ENCODE measurements around the gene NAALADL2. TPM values are rescaled to one million over a fixed set of nuclear protein-coding genes. Genes with fewer than 3 reads are reported as not detected.

The NAALADL2 gene
- polyA plus RNA-seq, 3 donors from 2014 or later = 0.10 TPM; not detected in 2

- Mint-ChIP-seq H3K4me1 (no peaks in the 10 kb centered on the region), H3K9me3 (peaks cover 3 to 34% (median 13%) of the 10 kb centered on the region in 6 donors), H3K27me3 (ENCODE audit: low read depth in 3 of 3) (no peaks in the 10 kb centered on the region), H3K36me3 (no peaks in the 10 kb centered on the region), H3K4me3 (no peak overlapping the region), H3K27ac (no peak overlapping the region)
- no peak for DNase-seq
Measured at GRCh38 chr3:175692256-175692655, 833.1 kb downstream of the NAALADL2 start.

GRCh38 chr3:175695251-175695650, 836.1 kb downstream of the NAALADL2 start:
- H3K27me3 Mint-ChIP-seq (ENCODE audit: low read depth in 3 of 3) = no peaks in the 10 kb centered on the region
- no peak overlapping the region for H3K4me3 Mint-ChIP-seq
- no peaks in the 10 kb centered on the region for H3K36me3 Mint-ChIP-seq
- peaks cover 0 to 20% (median 9%) of the 10 kb centered on the region in 6 donors for H3K9me3 Mint-ChIP-seq
- DNase-seq = no peak
- H3K27ac Mint-ChIP-seq = no peak overlapping the region
- H3K4me1 Mint-ChIP-seq = no peaks in the 10 kb centered on the region

GRCh38 chr3:175702956-175703355, 843.8 kb downstream of the NAALADL2 start:
- no peaks in the 10 kb centered on the region for H3K4me1 Mint-ChIP-seq
- H3K27me3 Mint-ChIP-seq (ENCODE audit: low read depth in 3 of 3) = no peaks in the 10 kb centered on the region
- peaks cover 14 to 49% (median 26%) of the 10 kb centered on the region in 6 donors for H3K9me3 Mint-ChIP-seq
- no peak overlapping the region for H3K4me3 Mint-ChIP-seq
- no peak for DNase-seq
- no peak overlapping the region for H3K27ac Mint-ChIP-seq
- no peaks in the 10 kb centered on the region for H3K36me3 Mint-ChIP-seq

- H3K27ac Mint-ChIP-seq = no peak overlapping the region
- H3K9me3 Mint-ChIP-seq = peaks cover 14 to 64% (median 28%) of the 10 kb centered on the region in 6 donors
- no peak overlapping the region for H3K4me3 Mint-ChIP-seq
- H3K36me3 Mint-ChIP-seq = no peaks in the 10 kb centered on the region
- no peaks in the 10 kb centered on the region for H3K27me3 Mint-ChIP-seq (ENCODE audit: low read depth in 3 of 3)
- DNase-seq = no peak
- no peaks in the 10 kb centered on the region for H3K4me1 Mint-ChIP-seq
Measured at GRCh38 chr3:175704366-175705055, 845.4 kb downstream of the NAALADL2 start.

GRCh38 chr3:175713268-175713667, 854.1 kb downstream of the NAALADL2 start:
- no peak for DNase-seq
- no peaks in the 10 kb centered on the region for H3K4me1 Mint-ChIP-seq
- H3K27me3 Mint-ChIP-seq (ENCODE audit: low read depth in 3 of 3) = peaks cover 0 to 4% (median 0%) of the 10 kb centered on the region in 3 donors
- H3K9me3 Mint-ChIP-seq = peaks cover 7 to 34% (median 19%) of the 10 kb centered on the region in 6 donors
- no peak overlapping the region for H3K4me3 Mint-ChIP-seq
- no peak overlapping the region for H3K27ac Mint-ChIP-seq
- no peaks in the 10 kb centered on the region for H3K36me3 Mint-ChIP-seq

GRCh38 chr3:175716446-175716845, 857.3 kb downstream of the NAALADL2 start:
- Mint-ChIP-seq H3K36me3 (no peaks in the 10 kb centered on the region), H3K27ac (no peak overlapping the region), H3K27me3 (ENCODE audit: low read depth in 3 of 3) (peaks cover 0 to 2% (median 0%) of the 10 kb centered on the region in 3 donors), H3K4me1 (no peaks in the 10 kb centered on the region), H3K4me3 (no peak overlapping the region), H3K9me3 (peaks cover 14 to 31% (median 17%) of the 10 kb centered on the region in 6 donors)
- DNase-seq = no peak

- no peak for DNase-seq
- Mint-ChIP-seq H3K4me1 (no peaks in the 10 kb centered on the region), H3K36me3 (no peaks in the 10 kb centered on the region), H3K4me3 (no peak overlapping the region), H3K27ac (no peak overlapping the region), H3K27me3 (ENCODE audit: low read depth in 3 of 3) (peaks cover 0 to 4% (median 0%) of the 10 kb centered on the region in 3 donors), H3K9me3 (peaks cover 0 to 41% (median 12%) of the 10 kb centered on the region in 6 donors)
Measured at GRCh38 chr3:175726228-175726627, 867.1 kb downstream of the NAALADL2 start.

GRCh38 chr3:175728566-175728965, 869.4 kb downstream of the NAALADL2 start:
- Mint-ChIP-seq H3K4me1 (no peaks in the 10 kb centered on the region), H3K4me3 (no peak overlapping the region), H3K9me3 (peaks cover 7 to 55% (median 20%) of the 10 kb centered on the region in 6 donors), H3K27ac (no peak overlapping the region), H3K27me3 (ENCODE audit: low read depth in 3 of 3) (peaks cover 0 to 4% (median 0%) of the 10 kb centered on the region in 3 donors), H3K36me3 (no peaks in the 10 kb centered on the region)
- no peak for DNase-seq

- H3K4me1 Mint-ChIP-seq = no peaks in the 10 kb centered on the region
- no peak overlapping the region for H3K4me3 Mint-ChIP-seq
- DNase-seq = no peak
- H3K9me3 Mint-ChIP-seq = peaks cover 7 to 57% (median 20%) of the 10 kb centered on the region in 6 donors
- H3K27me3 Mint-ChIP-seq (ENCODE audit: low read depth in 3 of 3) = peaks cover 0 to 4% (median 0%) of the 10 kb centered on the region in 3 donors
- no peaks in the 10 kb centered on the region for H3K36me3 Mint-ChIP-seq
- H3K27ac Mint-ChIP-seq = no peak overlapping the region
Measured at GRCh38 chr3:175729466-175729865, 870.3 kb downstream of the NAALADL2 start.

- Mint-ChIP-seq H3K4me3 (no peak overlapping the region), H3K36me3 (no peaks in the 10 kb centered on the region), H3K27ac (no peak overlapping the region), H3K4me1 (no peaks in the 10 kb centered on the region), H3K27me3 (ENCODE audit: low read depth in 3 of 3) (peaks cover 0 to 8% (median 0%) of the 10 kb centered on the region in 3 donors), H3K9me3 (peaks cover 12 to 64% (median 23%) of the 10 kb centered on the region in 6 donors)
- DNase-seq = no peak
Measured at GRCh38 chr3:175731543-175731942, 872.4 kb downstream of the NAALADL2 start.

GRCh38 chr3:175732017-175732416, 872.9 kb downstream of the NAALADL2 start:
- Mint-ChIP-seq H3K4me1 (no peaks in the 10 kb centered on the region), H3K36me3 (no peaks in the 10 kb centered on the region), H3K4me3 (no peak overlapping the region), H3K9me3 (peaks cover 8 to 60% (median 21%) of the 10 kb centered on the region in 6 donors), H3K27ac (no peak overlapping the region), H3K27me3 (ENCODE audit: low read depth in 3 of 3) (peaks cover 0 to 8% (median 0%) of the 10 kb centered on the region in 3 donors)
- DNase-seq = no peak

- no peaks in the 10 kb centered on the region for H3K4me1 Mint-ChIP-seq
- H3K4me3 Mint-ChIP-seq = no peak overlapping the region
- H3K9me3 Mint-ChIP-seq = peaks cover 16 to 61% (median 30%) of the 10 kb centered on the region in 6 donors
- no peak for DNase-seq
- H3K27me3 Mint-ChIP-seq (ENCODE audit: low read depth in 3 of 3) = peaks cover 0 to 5% (median 0%) of the 10 kb centered on the region in 3 donors
- H3K27ac Mint-ChIP-seq = no peak overlapping the region
- H3K36me3 Mint-ChIP-seq = no peaks in the 10 kb centered on the region
Measured at GRCh38 chr3:175735866-175736265, 876.7 kb downstream of the NAALADL2 start.

- H3K36me3 Mint-ChIP-seq = no peaks in the 10 kb centered on the region
- H3K4me1 Mint-ChIP-seq = no peaks in the 10 kb centered on the region
- no peak for DNase-seq
- no peak overlapping the region for H3K4me3 Mint-ChIP-seq
- peaks cover 0 to 4% (median 0%) of the 10 kb centered on the region in 3 donors for H3K27me3 Mint-ChIP-seq (ENCODE audit: low read depth in 3 of 3)
- peaks cover 15 to 54% (median 28%) of the 10 kb centered on the region in 6 donors for H3K9me3 Mint-ChIP-seq
- H3K27ac Mint-ChIP-seq = no peak overlapping the region
Measured at GRCh38 chr3:175737646-175738572, 878.8 kb downstream of the NAALADL2 start.

- Mint-ChIP-seq H3K27ac (no peak overlapping the region), H3K4me3 (no peak overlapping the region), H3K36me3 (no peaks in the 10 kb centered on the region), H3K9me3 (peaks cover 15 to 46% (median 25%) of the 10 kb centered on the region in 6 donors), H3K4me1 (no peaks in the 10 kb centered on the region), H3K27me3 (ENCODE audit: low read depth in 3 of 3) (no peaks in the 10 kb centered on the region)
- no peak for DNase-seq
Measured at GRCh38 chr3:175741951-175742350, 882.8 kb downstream of the NAALADL2 start.

All from immature natural killer cell (primary cell).